Amniotic epithelial cell (primary cell): Measurements from ENCODE around the gene KCNIP4.
"Not testable (repeated sequence)": the region's sequence is repeated elsewhere in the genome, so short reads cannot be mapped to it uniquely, and the experiment has no call there.

Experiments used
- DNase-seq: peaks from one replicate; pipeline ENCODE4 v3.0.0-alpha.2; 2010; ENCODE audit warnings: low read depth

KCNIP4 gene

DNA sequence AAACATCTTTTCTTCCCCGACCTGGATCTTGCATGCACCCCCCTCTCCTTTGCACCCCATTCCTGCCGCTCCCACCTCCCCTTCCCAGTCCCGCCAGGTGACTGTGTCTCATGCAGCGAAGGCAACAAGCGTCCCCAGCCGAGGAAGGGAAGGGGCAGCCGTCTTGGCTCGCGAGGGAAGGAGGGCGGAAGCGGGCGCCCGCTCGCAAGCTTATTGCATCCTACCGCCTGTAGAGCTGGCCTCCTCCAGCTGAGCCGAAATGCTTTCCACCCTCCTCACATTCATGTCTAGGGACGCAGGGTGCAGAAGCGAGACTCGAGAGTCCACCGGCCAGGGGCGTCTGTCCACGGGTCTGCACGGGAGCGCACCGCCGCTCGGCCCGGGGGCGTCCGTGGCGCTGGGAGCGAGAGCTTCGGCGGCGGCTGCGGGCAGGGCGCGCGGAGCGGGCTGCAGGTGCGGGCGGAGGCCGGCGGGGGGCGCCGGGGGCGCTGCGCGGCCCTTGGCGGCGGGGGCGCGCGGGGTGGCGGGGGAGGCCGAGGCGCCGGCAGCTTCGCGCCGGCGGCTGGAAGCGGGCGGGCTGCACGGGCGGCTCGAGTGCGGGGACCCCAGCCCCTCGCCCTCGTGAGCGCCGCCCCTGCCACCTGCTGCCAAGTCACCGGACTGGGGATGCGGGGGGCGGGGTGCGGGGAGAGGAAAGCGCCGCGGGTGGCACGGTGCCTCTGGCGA lies at the start of gene KCNIP4:
Gene KCNIP4 (minus strand): TSS at position 426 of the 726 bp plus-strand sequence.
- DNase-seq, result peak; percentile 1

GRCh38 chr4:21996618-21997017 lies 48.0 kb upstream of the KCNIP4 start:
- not testable (repeated sequence) for DNase-seq

DNA sequence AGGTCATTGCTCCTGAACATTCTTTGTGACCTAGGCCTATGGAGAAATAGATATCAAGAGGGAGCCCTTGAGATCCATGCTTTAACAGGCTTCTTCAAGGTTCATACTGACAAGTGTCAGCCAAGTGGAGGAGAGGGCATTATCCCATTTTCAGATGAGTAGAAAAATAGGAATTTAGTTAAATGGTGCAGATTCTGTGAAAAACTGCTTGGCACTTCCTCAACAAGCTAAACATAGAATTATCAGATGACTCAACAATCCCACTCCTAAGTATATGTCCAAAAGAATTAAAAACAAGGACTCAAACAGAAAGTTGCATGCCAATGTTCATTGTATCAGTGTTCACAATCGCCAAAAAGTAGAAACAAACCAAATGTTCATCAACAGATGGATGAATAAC lies 43.8 kb upstream of the KCNIP4 start:
- DNase-seq, result no peak

GRCh38 chr4:21991562-21991961 lies 43.0 kb upstream of the KCNIP4 start:
- DNase-seq, result no peak

- DNase-seq, result no peak
Observed at GRCh38 chr4:21991050-21991449, 42.5 kb upstream of the KCNIP4 start.

DNA sequence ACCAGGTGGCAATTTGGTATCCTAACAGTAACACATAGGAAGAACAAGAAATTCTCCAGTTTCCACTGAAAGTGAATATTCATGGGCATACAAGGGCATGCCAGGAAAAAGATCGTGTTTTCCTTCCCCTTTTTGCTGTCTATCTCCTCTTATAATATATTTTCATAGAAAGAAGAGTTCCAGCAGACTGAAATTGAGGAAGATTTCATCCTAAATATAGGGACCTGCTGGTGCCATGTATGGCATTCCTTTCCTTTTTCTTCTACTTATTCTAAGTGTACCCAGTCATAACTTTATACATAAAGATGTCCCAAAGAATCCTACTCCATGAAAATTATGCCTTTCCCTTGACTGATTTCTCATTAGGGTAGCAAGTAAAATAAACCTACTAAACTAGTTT lies 40.8 kb upstream of the KCNIP4 start:
- DNase-seq, result no peak

- DNase-seq, result no peak
Observed at GRCh38 chr4:21986307-21986706, 37.7 kb upstream of the KCNIP4 start.

DNA sequence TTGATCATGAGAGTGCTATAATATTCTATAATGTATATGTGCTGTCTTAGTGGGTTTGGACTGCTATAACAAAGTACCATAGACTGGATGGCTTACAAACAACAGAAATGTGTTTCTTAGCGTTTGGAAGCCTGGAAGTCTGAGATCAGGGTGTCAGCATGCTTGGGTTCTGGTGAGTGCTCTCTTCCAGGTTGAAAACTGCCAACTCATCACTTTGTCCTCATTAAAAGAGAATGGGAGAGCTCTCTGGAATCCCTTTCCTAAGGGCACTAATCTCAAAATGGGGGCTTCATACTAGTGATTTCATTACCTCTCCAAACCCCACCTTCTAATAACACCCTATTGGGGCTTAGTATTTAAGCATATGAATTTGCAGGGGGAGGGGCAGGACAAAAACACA lies 33.5 kb upstream of the KCNIP4 start:
- DNase-seq, result no peak

DNA sequence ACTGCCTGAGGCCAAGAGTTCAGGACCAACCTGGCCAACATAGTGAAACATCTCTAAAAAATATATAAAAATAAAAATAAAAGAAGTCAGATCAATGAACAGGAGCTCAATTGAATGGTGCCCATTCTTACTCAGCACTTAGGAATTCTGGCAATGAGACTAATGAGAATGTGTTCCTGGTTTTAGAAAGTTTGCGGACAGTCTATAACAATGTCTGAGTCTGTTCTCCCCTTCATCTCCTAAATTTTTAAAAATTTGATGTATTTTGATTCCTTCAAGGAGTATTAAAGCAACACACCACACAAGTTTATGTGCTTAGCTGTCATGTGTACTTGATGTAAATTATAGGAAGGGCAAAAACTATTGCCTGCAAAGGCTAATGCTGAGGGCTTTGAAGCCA lies 30.6 kb upstream of the KCNIP4 start:
- no peak for DNase-seq

DNA sequence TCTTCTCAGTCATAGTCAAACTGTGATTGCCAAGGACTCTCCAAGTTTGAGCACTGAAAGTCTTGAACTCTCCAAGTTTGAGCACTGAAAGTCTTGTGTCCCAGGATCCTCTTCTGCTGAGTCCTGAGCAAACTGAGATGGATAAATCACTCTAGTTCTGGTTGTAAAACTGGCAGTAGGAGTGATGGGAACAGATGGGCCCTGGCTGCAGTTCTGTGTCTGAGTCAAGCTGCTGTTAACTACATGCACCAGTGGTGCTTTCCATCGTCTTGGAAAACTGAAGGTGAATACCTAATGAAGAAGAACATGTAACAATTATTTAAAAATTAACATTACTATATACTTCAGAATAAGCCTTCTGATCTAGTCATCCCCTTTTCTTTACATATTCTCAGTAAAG lies 27.6 kb upstream of the KCNIP4 start:
- DNase-seq, result no peak

GRCh38 chr4:21973850-21974249 lies 25.3 kb upstream of the KCNIP4 start:
- DNase-seq, result no peak

DNA sequence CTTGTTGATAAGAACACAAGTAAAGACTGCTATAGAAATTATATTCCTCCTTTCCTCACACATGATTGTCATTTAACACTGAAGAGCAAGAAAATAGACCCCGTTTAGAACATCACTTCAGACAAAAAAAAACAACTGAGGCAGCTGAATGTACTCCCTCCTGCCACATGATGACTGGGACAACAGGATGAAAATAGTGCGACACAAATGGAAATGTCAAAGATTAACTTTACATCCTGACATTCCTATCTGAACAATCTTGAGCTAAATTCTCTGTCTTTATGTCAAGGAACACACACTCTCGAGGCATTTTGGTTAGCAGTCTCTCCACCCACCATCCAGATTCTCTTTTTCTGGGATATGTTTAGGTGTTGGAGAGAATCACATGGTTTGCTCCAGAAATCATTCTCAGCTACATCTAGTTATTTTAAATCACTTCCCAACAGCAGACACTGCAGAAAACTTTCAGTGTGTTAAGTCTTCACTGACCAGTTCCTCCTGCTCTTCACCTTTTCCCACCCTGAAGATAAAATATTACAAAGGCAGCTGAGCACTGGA lies 16.3 kb upstream of the KCNIP4 start:
- DNase-seq, result no peak

DNA sequence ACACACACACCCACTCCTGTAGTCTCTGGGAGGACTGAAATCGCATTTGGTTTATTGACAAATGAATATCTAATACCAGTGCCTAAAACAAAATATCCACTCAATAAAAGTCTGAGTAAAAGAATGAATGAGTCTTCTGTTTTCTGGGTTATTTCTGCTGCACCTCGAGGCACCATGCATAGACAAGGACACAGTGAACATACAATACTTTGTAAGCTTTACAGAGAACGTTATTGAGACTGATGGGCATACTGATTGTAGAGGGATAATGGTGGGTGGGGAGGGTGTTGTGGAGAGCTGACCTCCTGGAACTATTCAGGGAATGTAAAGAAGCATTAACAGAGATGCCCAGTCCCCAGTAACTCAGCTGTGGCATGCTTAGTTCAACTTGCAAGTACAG lies 14.1 kb upstream of the KCNIP4 start:
- DNase-seq, result no peak

- no peak for DNase-seq
Observed at GRCh38 chr4:21960793-21961192, 12.2 kb upstream of the KCNIP4 start.

- no peak for DNase-seq
Observed at GRCh38 chr4:21954916-21955315, 6.3 kb upstream of the KCNIP4 start.

GRCh38 chr4:21953653-21954052 lies 5.1 kb upstream of the KCNIP4 start:
- DNase-seq, result no peak

DNA sequence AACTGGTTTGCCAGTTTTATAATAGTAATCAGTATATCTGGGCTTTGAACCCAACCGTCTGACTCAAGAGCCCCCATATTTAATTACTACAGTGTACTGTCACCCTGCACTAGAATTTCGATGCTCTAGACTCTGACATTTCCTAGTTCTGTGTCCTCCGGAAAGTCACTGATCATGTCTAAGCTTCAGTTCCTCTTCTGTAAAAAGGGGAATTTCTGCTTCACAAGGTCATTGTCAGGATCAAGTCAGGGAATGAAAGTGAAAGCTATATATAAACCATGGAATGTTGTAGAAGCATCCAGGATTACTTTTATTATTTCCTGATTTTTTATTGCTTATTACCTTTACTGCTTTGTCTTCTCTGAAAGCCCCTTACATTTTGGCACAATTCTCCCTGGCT lies 4.0 kb upstream of the KCNIP4 start:
- no peak for DNase-seq

DNA sequence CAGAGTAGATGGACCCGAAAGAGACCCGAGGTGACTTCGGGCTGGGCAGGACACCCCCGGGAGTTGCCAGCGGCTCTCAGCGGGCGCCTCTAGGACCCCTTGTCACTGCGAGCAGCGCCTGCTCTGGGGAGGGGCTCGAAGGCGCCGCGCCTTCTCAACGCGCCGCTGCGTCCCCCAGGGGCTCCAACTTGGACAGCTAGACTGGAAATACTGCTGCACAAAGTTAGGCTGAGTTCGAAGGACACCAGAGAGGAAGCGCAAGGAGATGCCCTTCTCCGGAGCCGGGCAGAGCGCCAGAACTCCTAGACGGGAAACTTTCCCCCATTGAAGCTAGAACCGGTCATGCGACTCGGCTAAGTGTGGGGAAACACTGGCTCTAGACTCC lies 493 bp upstream of the KCNIP4 start:
- no peak for DNase-seq

DNA sequence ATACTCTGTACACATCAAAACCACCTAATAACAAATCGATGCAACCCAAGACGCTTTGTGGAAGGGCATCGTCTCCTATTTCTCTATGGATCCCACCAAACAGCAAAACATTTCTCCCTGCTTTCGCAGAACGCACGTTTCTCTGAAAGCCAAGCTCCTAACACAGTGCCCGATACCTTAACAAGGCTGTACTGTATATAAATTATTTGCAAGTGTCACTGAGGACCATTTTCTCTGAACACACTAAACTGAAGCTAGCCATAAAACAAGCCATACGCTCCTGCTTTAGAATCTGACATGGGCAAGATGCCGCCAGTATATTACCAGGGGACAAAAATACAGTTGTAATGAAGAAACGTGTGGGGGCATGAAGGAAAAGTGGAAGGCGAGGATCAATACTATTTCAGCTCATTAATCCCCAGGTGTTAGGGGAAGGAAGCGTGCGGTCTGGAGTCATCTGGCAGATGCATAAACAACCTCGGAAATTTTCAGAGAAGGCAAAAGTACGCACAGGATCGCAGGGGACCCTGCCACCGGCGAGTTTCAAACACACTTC lies 703 bp downstream of the KCNIP4 start:
- DNase-seq, result no peak

- DNase-seq, result no peak
Observed at GRCh38 chr4:21946858-21947257, 1.7 kb downstream of the KCNIP4 start.

DNA sequence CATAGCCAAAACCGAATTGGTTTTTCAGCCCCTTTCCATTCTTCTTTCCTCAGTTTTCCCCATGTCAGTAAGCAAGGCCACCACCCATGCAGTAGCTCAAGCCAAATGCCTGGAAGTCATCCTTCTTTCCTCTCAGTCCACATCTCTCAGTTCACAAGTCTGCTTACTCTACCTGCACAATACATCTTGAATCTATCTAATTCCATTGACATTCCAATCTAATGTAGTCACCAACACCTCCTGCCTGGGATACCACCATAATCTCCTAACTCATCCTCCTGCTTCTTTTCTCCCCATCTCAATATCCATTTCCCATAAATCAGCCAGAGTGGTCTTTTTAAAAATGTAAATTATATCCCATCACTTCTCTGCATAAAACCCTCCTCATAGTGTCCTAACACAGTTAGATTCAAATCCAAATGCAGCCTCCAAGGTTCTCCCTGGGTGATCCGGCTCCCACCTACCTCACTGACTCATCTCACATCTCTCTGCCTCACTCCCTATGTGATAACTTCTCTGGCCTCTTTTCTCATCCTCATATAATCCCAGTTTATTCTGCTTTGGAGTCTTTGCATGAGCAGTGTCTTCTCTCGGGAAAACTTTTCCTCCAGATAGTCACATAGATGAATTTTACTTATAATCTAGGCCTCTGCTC lies 26.9 kb downstream of the KCNIP4 start:
- DNase-seq, result no peak

- DNase-seq, result no peak
Observed at GRCh38 chr4:21915761-21916160, 32.8 kb downstream of the KCNIP4 start.

DNA sequence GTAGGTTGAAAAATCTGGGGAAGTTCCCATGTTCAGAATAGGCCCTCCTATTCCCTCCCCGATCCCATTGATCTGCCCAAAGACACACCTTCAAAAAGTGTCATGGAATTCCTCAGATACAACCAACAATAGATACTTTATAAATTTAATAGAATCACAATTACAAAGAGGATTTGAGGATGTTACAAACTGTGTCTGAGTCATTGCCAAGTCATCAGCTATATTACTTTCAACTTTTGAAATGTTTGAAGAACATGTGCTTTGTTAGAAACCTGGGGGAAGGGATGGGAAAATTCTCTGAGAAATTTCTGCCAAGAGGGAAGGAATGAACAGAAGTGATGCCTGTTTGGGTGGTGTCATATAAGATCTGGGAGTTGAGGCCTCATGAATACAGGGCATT lies 46.7 kb downstream of the KCNIP4 start:
- peak; percentile 48 for DNase-seq
